Endodermal cell (in vitro differentiated cells): ENCODE results near the gene ACP2. TPM values are rescaled to one million over a fixed set of nuclear protein-coding genes. Genes with fewer than 3 reads are reported as not detected.

Experiments
- DNase-seq: peaks from one replicate; pipeline ENCODE4 v3.0.0-alpha.2; 2017
- H3K27ac ChIP-seq: 2 replicates; pipeline ENCODE4 v1.5.1; 2013; ENCODE audit warnings: mild to moderate bottlenecking, low read depth, low read length, moderate library complexity
- H3K27me3 ChIP-seq: 2 replicates; pipeline ENCODE4 v1.6.1; 2013; ENCODE audit warnings: mild to moderate bottlenecking, low read length, moderate library complexity; ENCODE audit not compliant: insufficient read depth, control insufficient read depth, poor library complexity, severe bottlenecking
- H3K36me3 ChIP-seq: 2 replicates; pipeline ENCODE4 v1.7.0; 2013; ENCODE audit warnings: mild to moderate bottlenecking, low read length, moderate library complexity; ENCODE audit not compliant: control insufficient read depth, insufficient read depth
- H3K4me1 ChIP-seq: one replicate; pipeline ENCODE4 v1.7.0; 2013; ENCODE audit warnings: low read length; ENCODE audit not compliant: control insufficient read depth, insufficient read depth
- H3K4me3 ChIP-seq: 2 replicates; pipeline ENCODE4 v1.5.1; 2013; ENCODE audit warnings: mild to moderate bottlenecking, low read length, moderate library complexity
- H3K9ac ChIP-seq: 2 replicates; pipeline ENCODE4 v1.6.1; 2013; ENCODE audit warnings: mild to moderate bottlenecking, low read length, moderate library complexity; ENCODE audit not compliant: poor library complexity, severe bottlenecking; ENCODE audit errors: extremely low read depth
- H3K9me3 ChIP-seq: 2 replicates; pipeline ENCODE4 v1.6.1; 2013; ENCODE audit warnings: mild to moderate bottlenecking, low read length, moderate library complexity; ENCODE audit not compliant: control insufficient read depth
- H3K27ac Mint-ChIP-seq: 2 replicates; pipeline ENCODE4 v1.8.0; 2020; ENCODE audit warnings: mixed read lengths
- H3K27me3 Mint-ChIP-seq: 2 replicates; pipeline ENCODE4 v1.8.0; 2021; ENCODE audit warnings: mild to moderate bottlenecking, mixed read lengths; ENCODE audit not compliant: insufficient read depth
- H3K36me3 Mint-ChIP-seq: 2 replicates; pipeline ENCODE4 v1.8.0; 2020; ENCODE audit warnings: low read depth, mixed read lengths
- H3K4me1 Mint-ChIP-seq: 2 replicates; pipeline ENCODE4 v1.8.0; 2020; ENCODE audit warnings: mixed read lengths
- H3K4me3 Mint-ChIP-seq: 2 replicates; pipeline ENCODE4 v1.8.0; 2020; ENCODE audit warnings: mild to moderate bottlenecking, moderate library complexity, mixed read lengths
- H3K9me3 Mint-ChIP-seq: 2 replicates; pipeline ENCODE4 v1.8.0; 2020; ENCODE audit warnings: mild to moderate bottlenecking, mixed read lengths
- CTCF ChIP-seq: fragments of 200-600 bp; sonication (generic); conservative IDR thresholded peaks from 2 replicates; pipeline ENCODE4 v1.5.0; 2021; ENCODE audit warnings: antibody characterized with exemption, mild to moderate bottlenecking
- WGBS, 2 experiments: methylation state at CpG; one replicate each; pipeline versions ENCODE4 v1.1.5 to v1.1.7; 2013; ENCODE audit warnings: missing lambda C conversion rate in 2 of 2, mixed read lengths in 1 of 2; ENCODE audit not compliant: insufficient coverage in 1 of 2, insufficient read length in 1 of 2; 5-methylcytosine and 5-hydroxymethylcytosine counted together
- long read RNA-seq, 4 experiments: library from polyadenylated mRNA in 2 of 4; library from RNA in 1 of 4; library from capped mRNA in 1 of 4; stranded (forward) in 3 of 4; unstranded in 1 of 4; transcript quantifications; one replicate each; pipeline ENCODE4 v2.0.0, GENCODE V29; 2020 to 2021; ENCODE audit warnings: inconsistent platforms in 1 of 4
- polyA plus RNA-seq, 2 experiments: library from polyadenylated mRNA; stranded (reverse); fragments of 50-300 nt; gene quantifications; one replicate each; pipeline ENCODE4 v1.2.3, GENCODE V29; 2013
- total RNA-seq, 2 donors: library from RNA; stranded (reverse); fragmentation: NEBNext Ultra II Directional in 1 of 2; extraction: Animal tissue kit (Norgen Biotek cat#: 25700) in 1 of 2; gene quantifications; 2 replicates in 1 of 2; 3 replicates in 1 of 2; pipeline ENCODE4 v1.2.1, GENCODE V29; 2021

The ACP2 gene
- 10 to 100 TPM; 42.9 to 45.9 TPM for total RNA-seq
- polyA plus RNA-seq (2013, experiment 1 of 2), result 34.7 TPM
- 28.7 TPM for polyA plus RNA-seq (2013, experiment 2 of 2)
- long read RNA-seq, experiment 1, transcript ACP2-201 (11 exons, 2,203 nt), result major isoform, 26 of 45 reads
- long read RNA-seq, experiment 1, partial matches to known transcripts, result 8 of 45 reads
- long read RNA-seq, experiment 1, other reads (novel, unspliced or antisense), result 11 of 45 reads
- long read RNA-seq, experiment 2, transcript ACP2-201 (11 exons, 2,203 nt), result major isoform, 51 of 62 reads
- long read RNA-seq, experiment 2, partial matches to known transcripts, result 5 of 62 reads
- long read RNA-seq, experiment 2, other reads (novel, unspliced or antisense), result 5 of 62 reads
- long read RNA-seq, experiment 3, transcript ACP2-201 (11 exons, 2,203 nt), result major isoform, 99 of 125 reads
- long read RNA-seq, experiment 3, partial matches to known transcripts, result 6 of 125 reads
- long read RNA-seq, experiment 3, other reads (novel, unspliced or antisense), result 17 of 125 reads
- long read RNA-seq, experiment 4, transcript ACP2-201 (11 exons, 2,203 nt), result major isoform, 37 of 50 reads
- long read RNA-seq, experiment 4, partial matches to known transcripts, result 3 of 50 reads
- long read RNA-seq, experiment 4, other reads (novel, unspliced or antisense), result 10 of 50 reads

- TF ChIP-seq CTCF, result peak; percentile 44
- Mint-ChIP-seq H3K27ac (peak within 1 kb of the TSS; percentile 100), H3K36me3 (peaks cover 33% of the 10 kb centered on the region), H3K4me3 (peak within 1 kb of the TSS; percentile 89), H3K9me3 (no peaks in the 10 kb centered on the region), H3K27me3 (no peaks in the 10 kb centered on the region), H3K4me1 (peaks cover 11% of the 10 kb centered on the region)
- no peaks in the 10 kb centered on the region for H3K27me3 ChIP-seq
- H3K9ac ChIP-seq, result peak within 1 kb of the TSS; percentile 92
- DNase-seq, result peak; percentile 90
- H3K4me3 ChIP-seq, result peak within 1 kb of the TSS; percentile 94
- H3K4me1 ChIP-seq, result peaks cover 2% of the 10 kb centered on the region
- H3K9me3 ChIP-seq, result no peaks in the 10 kb centered on the region
- peaks cover 24% of the 10 kb centered on the region for H3K36me3 ChIP-seq
- H3K27ac ChIP-seq, result peak within 1 kb of the TSS; percentile 93
- WGBS, 2 experiments, result 0 to 1% methylated on average over 25 to 45 of the region's 45 CpGs
Observed at GRCh38 chr11:47248664-47249377, at the start of gene ACP2. TSS of gene ACP2 (minus strand) at chr11:47248814. CDS start at chr11:47248789, 25 bp downstream.

- H3K27ac ChIP-seq, result no peak overlapping the region
- WGBS, 2 experiments, result 98 to 100% methylated on average over 4 of the region's 4 CpGs
- Mint-ChIP-seq H3K4me3 (no peak overlapping the region), H3K27ac (no peak overlapping the region), H3K4me1 (no peaks in the 10 kb centered on the region), H3K9me3 (no peaks in the 10 kb centered on the region), H3K27me3 (no peaks in the 10 kb centered on the region), H3K36me3 (peaks cover 74% of the 10 kb centered on the region)
- H3K9me3 ChIP-seq, result peaks cover 19% of the 10 kb centered on the region
- no peak for TF ChIP-seq CTCF
- H3K4me3 ChIP-seq, result no peak overlapping the region
- no peaks in the 10 kb centered on the region for H3K4me1 ChIP-seq
- no peaks in the 10 kb centered on the region for H3K27me3 ChIP-seq
- no peak for DNase-seq
- H3K9ac ChIP-seq, result no peak overlapping the region
- H3K36me3 ChIP-seq, result peaks cover 52% of the 10 kb centered on the region
Observed at GRCh38 chr11:47296045-47296444, 47.4 kb upstream of the ACP2 start.

DNA sequence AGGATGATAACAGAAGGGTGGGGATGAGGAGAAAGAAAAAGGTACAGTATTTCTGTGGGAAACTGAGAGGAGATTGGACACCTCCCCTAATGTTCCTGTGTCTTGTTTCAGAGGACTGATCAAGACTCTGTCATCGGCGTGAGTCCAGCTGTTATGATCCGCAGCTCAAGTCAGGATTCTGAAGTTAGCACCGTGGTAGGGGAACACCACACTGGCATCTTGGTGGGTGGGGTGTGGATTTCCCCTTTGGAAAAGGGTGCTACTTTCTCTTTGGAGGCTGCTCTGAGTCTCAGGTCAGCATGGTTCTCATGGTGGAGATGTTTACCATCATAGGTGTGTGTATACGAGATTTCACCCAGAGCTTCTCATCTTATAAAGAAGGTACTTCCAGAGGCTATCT lies 46.8 kb upstream of the ACP2 start:
- no peak overlapping the region for H3K27ac Mint-ChIP-seq
- no peaks in the 10 kb centered on the region for H3K4me1 Mint-ChIP-seq
- peaks cover 19% of the 10 kb centered on the region for H3K9me3 ChIP-seq
- no peak overlapping the region for H3K27ac ChIP-seq
- H3K4me3 Mint-ChIP-seq, result no peak overlapping the region
- H3K9ac ChIP-seq, result no peak overlapping the region
- TF ChIP-seq CTCF, result no peak
- no peaks in the 10 kb centered on the region for H3K27me3 ChIP-seq
- peaks cover 48% of the 10 kb centered on the region for H3K36me3 ChIP-seq
- 92 to 100% methylated on average over 3 to 5 of the region's 5 CpGs for WGBS, 2 experiments
- no peaks in the 10 kb centered on the region for H3K4me1 ChIP-seq
- no peaks in the 10 kb centered on the region for H3K27me3 Mint-ChIP-seq
- peaks cover 75% of the 10 kb centered on the region for H3K36me3 Mint-ChIP-seq
- H3K9me3 Mint-ChIP-seq, result no peaks in the 10 kb centered on the region
- no peak overlapping the region for H3K4me3 ChIP-seq
- DNase-seq, result no peak
